Lower lobe of right lung (tissue), 2 donors: ENCODE data around the gene HIVEP2. TPM values are rescaled to one million over a fixed set of nuclear protein-coding genes. Genes with fewer than 3 reads are reported as not detected.

Experiments used
- ATAC-seq, 2 donors: fragments of 200-7000 bp; cut with Tn5 transposase; one replicate each; pipeline ENCODE4 v1.9.1; 2020 to 2022; ENCODE audit warnings: mild to moderate bottlenecking in 2 of 2, moderate library complexity in 2 of 2
- DNase-seq: peaks from one replicate; pipeline ENCODE4 v3.0.0-alpha.2; 2020
- H3K27ac ChIP-seq: fragments of 200-600 bp; one replicate; pipeline ENCODE4 v1.8.0; 2022
- H3K27me3 ChIP-seq: fragments of 200-600 bp; one replicate; pipeline ENCODE4 v1.8.0; 2022; ENCODE audit warnings: low read depth
- H3K36me3 ChIP-seq: fragments of 200-600 bp; one replicate; pipeline ENCODE4 v1.8.0; 2022; ENCODE audit warnings: mild to moderate bottlenecking
- H3K4me1 ChIP-seq: fragments of 200-600 bp; one replicate; pipeline ENCODE4 v1.8.0; 2022
- H3K4me3 ChIP-seq: fragments of 200-600 bp; one replicate; pipeline ENCODE4 v1.8.0; 2022; ENCODE audit warnings: mild to moderate bottlenecking
- H3K9me3 ChIP-seq: fragments of 200-600 bp; one replicate; pipeline ENCODE4 v1.8.0; 2022
- intact Hi-C: fragments of 100-400 bp; cut with DNase I; formaldehyde crosslinking; loops from one replicate; pipeline ENCODE4 v1.11.0; 2022
- total RNA-seq: library from RNA; stranded (reverse); fragmentation: NEBNext Ultra II Directional; extraction: Animal tissue kit (Norgen Biotek cat#: 25700); gene quantifications from one replicate; pipeline ENCODE4 v1.2.1, GENCODE V29; 2021
- TF ChIP-seq, protein P1 (sequence below): fragments of 200-600 bp; IDR thresholded peaks from one replicate; pipeline ENCODE4 v1.8.0; 2022; ENCODE audit warnings: antibody characterized with exemption, mild to moderate bottlenecking
- donor health status: DM: no; HTN: yes; CAD: no; lungs with severe emphysema.

HIVEP2 gene
- total RNA-seq, 1 donor from 2014 or later = 13.1 TPM

DNA sequence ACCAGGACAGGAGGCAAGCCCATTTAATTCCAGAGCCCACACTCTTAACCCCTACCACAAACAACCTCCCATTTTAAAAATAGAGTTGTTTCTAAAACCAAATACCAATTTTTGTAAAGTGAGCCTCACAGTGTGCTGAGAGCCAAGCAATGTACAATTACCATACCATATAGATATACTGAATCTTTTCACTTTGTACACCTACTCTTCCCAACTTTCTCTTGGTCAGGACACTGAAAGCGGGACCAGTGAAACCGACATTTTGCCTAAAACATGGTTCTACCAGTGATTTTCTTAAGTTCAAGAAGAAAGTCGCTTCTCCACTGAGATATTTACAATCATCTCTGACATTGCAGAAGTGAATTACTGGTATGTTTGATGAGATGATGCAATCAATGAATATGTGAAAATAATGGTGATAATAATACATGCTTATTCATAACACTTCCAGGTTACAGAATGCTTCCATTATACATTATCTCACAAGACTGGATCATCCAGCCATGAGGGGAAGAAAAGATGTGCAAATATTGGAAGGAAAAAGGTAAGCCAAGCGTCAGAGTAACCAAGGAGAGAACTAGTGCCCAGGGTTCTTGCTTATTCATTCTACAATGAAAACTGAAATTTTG lies 74.1 kb downstream of the HIVEP2 start:
- Histone ChIP-seq H3K4me1 (peaks cover 53% of the 10 kb centered on the region), H3K27ac (no peak overlapping the region), H3K4me3 (no peak overlapping the region), H3K27me3 (no peaks in the 10 kb centered on the region), H3K36me3 (no peaks in the 10 kb centered on the region), H3K9me3 (no peaks in the 10 kb centered on the region)
- intact Hi-C loops = no loop called here
- DNase-seq (no peak), ATAC-seq (no peak)
- TF ChIP-seq, protein P1, sequence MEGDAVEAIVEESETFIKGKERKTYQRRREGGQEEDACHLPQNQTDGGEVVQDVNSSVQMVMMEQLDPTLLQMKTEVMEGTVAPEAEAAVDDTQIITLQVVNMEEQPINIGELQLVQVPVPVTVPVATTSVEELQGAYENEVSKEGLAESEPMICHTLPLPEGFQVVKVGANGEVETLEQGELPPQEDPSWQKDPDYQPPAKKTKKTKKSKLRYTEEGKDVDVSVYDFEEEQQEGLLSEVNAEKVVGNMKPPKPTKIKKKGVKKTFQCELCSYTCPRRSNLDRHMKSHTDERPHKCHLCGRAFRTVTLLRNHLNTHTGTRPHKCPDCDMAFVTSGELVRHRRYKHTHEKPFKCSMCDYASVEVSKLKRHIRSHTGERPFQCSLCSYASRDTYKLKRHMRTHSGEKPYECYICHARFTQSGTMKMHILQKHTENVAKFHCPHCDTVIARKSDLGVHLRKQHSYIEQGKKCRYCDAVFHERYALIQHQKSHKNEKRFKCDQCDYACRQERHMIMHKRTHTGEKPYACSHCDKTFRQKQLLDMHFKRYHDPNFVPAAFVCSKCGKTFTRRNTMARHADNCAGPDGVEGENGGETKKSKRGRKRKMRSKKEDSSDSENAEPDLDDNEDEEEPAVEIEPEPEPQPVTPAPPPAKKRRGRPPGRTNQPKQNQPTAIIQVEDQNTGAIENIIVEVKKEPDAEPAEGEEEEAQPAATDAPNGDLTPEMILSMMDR = no peak

DNA sequence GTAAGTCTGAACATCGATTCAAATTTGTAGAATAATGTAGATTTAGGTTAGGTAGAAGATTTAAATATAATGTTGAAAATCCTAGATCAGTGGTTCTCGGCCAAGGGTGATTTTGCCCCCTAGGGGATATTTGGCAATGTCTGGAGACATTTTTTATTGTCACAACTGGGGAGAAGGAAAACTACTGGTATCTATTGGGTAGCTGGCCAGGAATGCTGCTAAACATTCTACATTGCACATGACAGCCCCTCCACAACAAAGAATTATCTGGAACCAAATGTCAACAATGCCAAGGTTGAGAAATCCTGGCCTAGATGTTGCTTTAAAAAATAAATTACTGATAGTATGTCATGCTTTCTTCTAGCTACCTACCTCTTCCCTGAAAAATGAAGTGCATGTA lies 76.1 kb downstream of the HIVEP2 start:
- Histone ChIP-seq H3K9me3 (no peaks in the 10 kb centered on the region), H3K4me3 (no peak overlapping the region), H3K4me1 (peaks cover 49% of the 10 kb centered on the region), H3K27me3 (no peaks in the 10 kb centered on the region), H3K27ac (no peak overlapping the region), H3K36me3 (no peaks in the 10 kb centered on the region)
- TF ChIP-seq, protein P1 = no peak
- ATAC-seq (no peak), DNase-seq (no peak)
- intact Hi-C loops = no loop called here

DNA sequence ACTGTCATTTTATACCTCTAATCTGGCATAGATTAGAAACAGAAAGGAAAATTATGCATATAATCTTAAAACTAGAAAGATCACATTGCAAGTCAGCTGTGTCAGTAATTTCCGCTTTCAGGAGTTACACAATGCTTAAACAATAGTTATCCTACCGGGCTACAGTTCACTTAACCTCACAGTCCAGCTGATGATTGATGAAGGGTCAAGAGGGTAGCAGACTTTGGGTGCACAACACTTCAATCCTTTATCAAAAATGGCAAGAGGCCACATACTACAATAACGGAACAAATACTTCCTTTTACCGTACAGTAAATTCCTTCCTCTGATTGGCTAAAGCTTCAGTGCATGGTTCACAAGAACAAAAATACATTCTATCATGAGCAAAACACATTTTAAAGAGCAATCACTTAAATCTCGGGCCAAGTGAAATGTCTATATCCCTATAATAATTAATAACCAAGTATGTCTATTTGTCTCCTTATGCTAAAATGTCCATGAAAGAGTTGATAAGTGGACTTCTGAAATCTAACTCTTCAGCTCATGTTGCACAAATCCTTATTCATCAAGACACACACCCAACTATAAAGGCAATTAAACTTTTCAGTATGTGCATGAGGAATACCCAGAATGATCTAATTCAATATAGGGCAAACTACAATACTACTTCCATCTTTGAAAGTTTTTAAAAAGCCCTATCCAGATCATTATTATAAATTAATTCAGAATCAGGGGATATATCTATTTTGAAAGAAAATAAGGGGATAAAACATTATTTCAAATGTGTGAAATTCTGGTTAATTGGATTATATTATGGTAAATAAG lies 76.8 kb downstream of the HIVEP2 start:
- intact Hi-C loops = no loop called here
- no peak overlapping the region for H3K27ac ChIP-seq
- TF ChIP-seq, protein P1 = no peak
- no peaks in the 10 kb centered on the region for H3K27me3 ChIP-seq
- no peaks in the 10 kb centered on the region for H3K36me3 ChIP-seq
- H3K4me3 ChIP-seq = no peak overlapping the region
- DNase-seq = no peak
- no peaks in the 10 kb centered on the region for H3K9me3 ChIP-seq
- peaks cover 49% of the 10 kb centered on the region for H3K4me1 ChIP-seq
- ATAC-seq = peak; percentile 86 to 88

DNA sequence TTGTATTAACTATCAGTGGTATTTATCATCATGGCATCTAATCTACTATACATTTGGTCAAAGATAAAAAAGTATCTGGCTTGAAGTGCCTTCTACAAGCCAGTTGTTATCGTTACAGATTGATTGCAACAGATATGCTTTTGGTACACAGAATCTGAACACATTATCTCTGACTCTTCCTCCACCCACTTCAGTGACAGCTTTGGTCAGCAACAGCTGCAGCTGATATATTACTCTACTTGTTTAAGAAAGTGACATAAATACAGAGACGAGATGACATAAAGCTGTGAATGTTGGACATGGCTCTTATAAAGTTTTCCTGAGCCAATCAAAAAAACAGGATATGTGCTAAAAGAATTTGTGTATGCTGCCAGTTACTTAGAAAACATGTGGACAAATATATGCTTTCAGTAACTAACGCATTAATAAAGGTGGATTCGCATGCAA lies 77.6 kb downstream of the HIVEP2 start:
- no peak overlapping the region for H3K27ac ChIP-seq
- no peak overlapping the region for H3K4me3 ChIP-seq
- intact Hi-C loops = no loop called here

DNA sequence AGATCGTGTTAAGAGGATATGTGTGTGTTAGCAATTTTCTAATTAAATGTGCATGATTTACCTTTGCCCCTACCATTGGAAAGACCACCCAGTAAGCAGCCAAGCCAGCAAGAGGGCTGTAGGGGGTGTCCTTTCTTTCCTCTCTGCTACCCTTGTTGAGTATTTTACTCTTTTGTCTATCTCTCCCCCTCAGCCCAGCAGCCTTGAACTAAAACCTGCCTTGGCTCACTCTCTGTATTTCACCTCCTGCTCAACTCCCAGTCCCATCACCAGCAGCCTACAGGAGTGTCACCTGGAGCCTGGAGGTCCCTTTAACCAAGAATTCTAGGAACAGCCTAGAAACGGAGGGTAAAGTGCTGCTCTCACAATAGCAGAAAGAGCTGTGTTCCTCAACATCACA lies 81.0 kb downstream of the HIVEP2 start:
- Histone ChIP-seq H3K9me3 (no peaks in the 10 kb centered on the region), H3K36me3 (no peaks in the 10 kb centered on the region), H3K4me3 (no peak overlapping the region), H3K27me3 (no peaks in the 10 kb centered on the region), H3K27ac (no peak overlapping the region), H3K4me1 (peaks cover 29% of the 10 kb centered on the region)
- ATAC-seq (no peak), DNase-seq (no peak)
- intact Hi-C loops = no loop called here
- TF ChIP-seq, protein P1 = no peak

More for the DNA sequence above, 77.6 kb downstream of the HIVEP2 start:
- ATAC-seq (no peak), DNase-seq (no peak)
- no peaks in the 10 kb centered on the region for H3K27me3 ChIP-seq
- TF ChIP-seq, protein P1 = no peak
- no peaks in the 10 kb centered on the region for H3K36me3 ChIP-seq
- peaks cover 44% of the 10 kb centered on the region for H3K4me1 ChIP-seq
- H3K9me3 ChIP-seq = no peaks in the 10 kb centered on the region
